NCI-H510A (cell line): Measurements from ENCODE around the gene SOS2.
"Not testable (repeated sequence)": the region's sequence is repeated elsewhere in the genome, so short reads cannot be mapped to it uniquely, and the experiment has no call there.

ENCODE experiments used
- DNase-seq: peaks from one replicate; lab custom pipeline; 2025; lab: John Stamatoyannopoulos, UW

The SOS2 gene

GRCh38 chr14:50085570-50086320, 145.6 kb downstream of the SOS2 start:
- no peak for DNase-seq

GRCh38 chr14:50084666-50085065, 146.7 kb downstream of the SOS2 start:
- no peak for DNase-seq

GRCh38 chr14:50083467-50084337, 147.7 kb downstream of the SOS2 start:
- DNase-seq: no peak

DNA sequence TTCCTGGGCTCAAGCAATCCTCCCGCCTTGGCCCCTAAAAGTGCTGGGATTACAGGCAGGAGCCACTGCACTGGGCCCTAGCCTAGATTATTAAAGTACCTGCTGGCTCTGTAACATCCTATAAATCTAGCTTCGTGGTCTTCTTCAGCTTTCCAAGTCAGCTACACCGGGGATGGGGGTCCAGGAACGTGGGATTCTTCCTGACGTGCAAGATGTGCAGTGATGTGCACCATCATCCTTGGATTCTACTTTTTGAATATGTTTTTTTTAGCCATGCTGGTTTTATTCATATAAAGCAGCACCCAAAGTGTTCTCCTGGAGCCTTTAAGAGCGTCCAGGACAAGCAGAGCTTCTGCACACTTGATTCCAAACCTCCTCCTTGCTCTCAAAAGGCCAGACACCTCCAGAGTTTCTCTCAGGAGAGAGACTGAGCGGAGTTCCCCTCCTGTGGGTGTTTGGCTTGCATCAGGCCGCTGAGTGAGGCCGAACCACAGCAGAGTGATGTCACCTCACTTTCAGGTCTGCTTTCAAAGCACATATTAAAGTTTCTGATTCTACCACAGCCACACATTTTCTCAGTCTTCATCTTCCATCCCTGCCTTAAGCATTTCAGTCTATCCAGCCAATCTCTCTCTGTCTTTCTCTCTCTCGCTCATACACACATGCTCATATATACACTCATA, 148.5 kb downstream of the SOS2 start:
- no peak for DNase-seq

DNA sequence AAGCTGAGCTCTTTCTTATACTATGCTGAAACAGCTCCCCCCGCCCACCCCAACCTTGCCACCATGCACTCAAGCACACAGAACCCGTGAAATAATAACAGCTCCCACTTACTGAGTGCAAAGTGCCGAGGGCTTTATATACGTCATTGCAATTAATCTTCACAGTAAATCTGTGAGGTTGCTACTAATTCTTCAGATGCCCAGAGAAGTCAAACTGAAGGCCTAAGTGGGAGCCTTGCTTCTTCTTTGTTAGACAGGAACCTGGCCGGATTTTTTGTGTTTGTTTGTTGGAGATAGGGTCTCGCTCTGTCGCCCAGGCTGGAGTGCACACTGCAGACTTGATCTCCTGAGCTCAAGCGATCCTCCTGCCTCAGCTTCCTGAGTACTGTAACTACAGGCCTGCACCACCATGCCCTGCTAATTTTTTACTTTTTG, 149.1 kb downstream of the SOS2 start:
- no peak for DNase-seq

DNA sequence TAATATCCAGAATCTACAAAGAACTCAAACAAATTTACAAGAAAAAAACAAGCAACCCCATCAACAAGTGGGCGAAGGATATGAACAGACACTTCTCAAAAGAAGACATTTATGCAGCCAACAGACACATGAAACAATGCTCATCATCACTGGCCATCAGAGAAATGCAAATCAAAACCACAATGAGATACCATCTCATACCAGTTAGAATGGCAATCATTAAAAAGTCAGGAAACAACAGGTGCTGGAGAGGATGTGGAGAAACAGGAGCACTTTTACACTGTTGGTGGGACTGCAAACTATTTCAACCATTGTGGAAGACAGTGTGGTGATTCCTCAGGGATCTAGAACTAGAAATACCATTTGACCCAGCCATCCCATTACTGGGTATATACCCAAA, 152.3 kb downstream of the SOS2 start:
- DNase-seq: not testable (repeated sequence)

- DNase-seq: not testable (repeated sequence)
These were observed 157.7 kb downstream of the SOS2 start for GRCh38 chr14:50073663-50074062.

DNA sequence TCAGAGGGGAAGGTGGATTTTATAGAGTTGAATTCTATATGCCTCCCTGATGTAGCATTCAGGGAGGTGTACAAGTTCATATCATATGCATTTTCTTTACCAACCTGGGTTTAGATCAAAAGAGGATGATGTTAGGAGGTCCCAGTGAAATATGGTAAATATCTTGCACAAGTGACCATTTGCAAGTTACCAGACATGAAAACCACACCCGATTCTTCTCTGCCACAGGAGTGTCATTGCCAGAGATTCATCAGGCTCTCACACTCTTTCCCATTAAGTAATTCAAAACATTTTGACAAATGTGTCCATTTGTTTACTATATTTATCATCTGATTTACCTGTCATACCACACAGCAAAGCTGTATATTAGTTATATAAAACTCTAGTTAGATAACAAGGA, 159.0 kb downstream of the SOS2 start:
- DNase-seq: no peak

DNA sequence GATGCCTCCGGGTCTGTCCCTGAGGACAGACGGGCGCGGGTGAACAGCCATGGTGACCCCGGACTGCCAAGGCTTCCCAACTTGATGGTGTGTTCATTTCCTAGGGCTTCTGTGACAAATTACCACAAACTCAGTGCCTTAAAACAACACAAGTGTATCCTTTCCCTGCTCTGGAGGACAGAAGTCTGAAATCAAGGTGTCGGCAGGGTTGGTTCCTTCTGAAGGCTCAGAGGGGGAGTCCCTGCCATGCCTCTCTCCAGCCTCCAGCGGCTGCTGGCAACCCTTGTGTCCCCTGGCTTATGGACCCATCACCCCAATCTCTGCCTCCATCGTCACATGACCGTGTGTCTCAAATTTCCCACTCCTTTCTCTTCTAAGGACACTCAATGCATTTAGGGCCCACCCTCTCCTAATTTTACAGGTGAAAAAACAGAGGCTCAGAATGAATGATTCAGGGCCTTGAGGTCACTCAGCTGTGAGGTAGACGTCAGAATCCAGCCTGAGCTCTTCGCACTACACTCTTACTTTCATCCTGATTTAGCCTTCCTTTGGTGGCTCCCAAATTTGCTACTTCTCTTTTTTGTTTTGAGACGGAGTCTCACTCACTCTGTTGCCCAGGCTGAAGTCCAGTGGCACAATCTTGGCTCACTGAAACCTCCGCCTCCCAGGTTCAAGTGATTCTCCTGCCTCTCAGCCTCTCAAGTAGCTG, 160.4 kb downstream of the SOS2 start:
- no peak for DNase-seq

DNA sequence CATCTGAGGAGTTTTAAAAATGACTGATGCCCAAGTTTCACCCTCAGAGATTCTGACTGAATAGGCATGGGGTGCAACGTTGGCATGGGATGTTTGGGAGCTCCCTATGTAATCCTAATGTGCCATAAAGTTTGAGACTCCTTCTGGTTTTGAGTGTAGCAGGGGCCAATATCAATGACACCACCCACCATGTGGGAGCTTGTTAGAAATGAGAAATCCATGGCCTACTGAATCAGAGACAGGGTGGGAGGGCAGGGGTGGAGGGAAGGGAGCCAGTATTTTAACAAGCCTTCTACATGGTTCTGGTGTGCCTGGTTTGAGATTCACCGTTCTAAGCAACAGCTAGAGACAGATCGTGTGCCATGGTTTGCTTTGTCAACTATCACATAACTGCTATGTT, 161.1 kb downstream of the SOS2 start:
- DNase-seq: no peak

GRCh38 chr14:50069325-50069724, 162.1 kb downstream of the SOS2 start:
- no peak for DNase-seq

GRCh38 chr14:50068496-50068895, 162.9 kb downstream of the SOS2 start:
- no peak for DNase-seq

DNA sequence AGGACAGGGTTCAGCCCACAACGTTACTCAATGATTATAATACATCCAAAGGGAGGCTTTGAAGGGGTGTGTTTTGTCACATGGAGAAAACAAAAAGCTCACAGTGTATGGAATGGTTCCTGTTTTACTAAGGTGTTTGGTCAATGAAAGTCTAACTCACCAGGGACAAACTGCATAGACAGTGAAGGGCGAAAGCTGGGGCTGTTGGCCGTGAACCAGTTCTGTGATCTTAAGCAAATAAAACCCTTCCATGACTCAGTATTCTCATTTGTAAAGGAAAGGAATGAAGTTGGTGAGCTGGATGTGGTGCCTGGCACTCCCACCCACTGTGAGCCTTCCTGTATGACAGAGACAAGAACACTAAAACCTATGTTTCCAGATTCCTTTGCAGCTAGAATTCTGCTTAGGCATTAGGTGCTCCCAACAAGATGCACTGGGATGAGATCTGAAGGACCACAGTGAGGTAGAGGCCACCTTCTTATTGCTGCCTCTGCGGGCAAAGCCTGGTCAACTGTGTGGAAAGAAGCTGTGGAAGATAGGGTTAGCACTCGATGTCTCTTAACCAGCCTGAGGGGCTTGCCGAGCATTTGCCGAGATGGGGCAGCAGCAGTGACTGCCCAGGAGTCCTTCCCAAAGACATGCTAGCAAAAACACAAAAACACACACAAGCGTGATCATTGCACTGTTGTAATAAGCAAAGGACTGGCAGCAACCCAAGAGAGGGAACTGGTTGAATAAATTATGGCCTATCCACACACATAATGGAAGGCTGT, 163.5 kb downstream of the SOS2 start:
- DNase-seq: no peak
